ENCODE data around the gene MCM9. TPM values are rescaled to one million over a fixed set of nuclear protein-coding genes. Genes with fewer than 3 reads are reported as not detected.

Gene MCM9
- total and polyA plus RNA-seq, 2 donors (not counting 1 experiment from before 2014, with no cell fraction given): 14.0 to 54.5 TPM

DNA sequence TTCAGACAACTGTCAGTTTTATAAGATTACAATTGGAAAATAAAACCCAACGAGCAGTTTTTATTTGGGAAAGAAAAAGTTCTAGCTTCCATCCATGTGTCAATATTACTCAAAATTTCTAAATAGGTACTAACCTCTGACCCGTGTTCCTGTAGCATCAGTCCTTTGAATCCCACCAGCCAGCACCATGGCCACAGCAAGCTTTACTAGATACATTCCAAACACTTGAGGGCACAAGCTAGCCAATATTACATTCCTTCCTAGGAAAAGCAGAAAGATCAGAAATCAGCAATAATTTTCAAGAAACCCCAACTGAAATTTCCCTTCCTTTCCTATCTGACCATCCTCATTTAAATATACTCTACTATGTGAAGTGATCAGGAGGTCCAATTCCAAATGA is 21.8 kb downstream of the MCM9 start:
- Histone ChIP-seq H4K20me1 (ENCODE audit: control insufficient read depth, insufficient read depth, low read length, poor library complexity, severe bottlenecking) (no peaks in the 10 kb centered on the region), H3K79me2 (ENCODE audit: control insufficient read depth, insufficient read depth, low read length) (no peaks in the 10 kb centered on the region), H3K4me2 (replicated peaks; ENCODE audit: low read depth, low read length, poor library complexity, severe bottlenecking) (no peak overlapping the region), H3K36me3 (replicated peaks in 1 of 2; ENCODE audit: control extremely low read depth in 1 of 2, control insufficient read depth in 1 of 2, extremely low read depth in 1 of 2, insufficient read depth in 2 of 2, low read length in 1 of 2) (peaks cover 13 to 67% of the 10 kb centered on the region in 2 experiments), H2AFZ (ENCODE audit: insufficient read depth, low read depth, low read length, poor library complexity, severe bottlenecking) (no peak overlapping the region), H3K27me3 (replicated peaks in 1 of 4; ENCODE audit: control extremely low read depth in 1 of 4, control insufficient read depth in 3 of 4, insufficient read depth in 4 of 4, low read length in 3 of 4) (no peaks in the 10 kb centered on the region), H3K4me3 (ENCODE audit: control extremely low read depth in 1 of 5, extremely low read depth in 1 of 5, insufficient read depth in 1 of 5, low read depth in 2 of 5, low read length in 4 of 5) (no peak overlapping the region), H3K4me1 (ENCODE audit: control insufficient read depth in 2 of 2, insufficient read depth in 2 of 2, low read length in 2 of 2) (no peaks in the 10 kb centered on the region), H3K9ac (ENCODE audit: low read length) (no peak overlapping the region), H3K9me3 (ENCODE audit: control extremely low read depth in 1 of 3, control insufficient read depth in 2 of 3, insufficient read depth in 1 of 3, low read length in 2 of 3) (no peaks in the 10 kb centered on the region), H3K27ac (ENCODE audit: low read length in 2 of 2) (no peak overlapping the region)
- CTCF ChIA-PET: interaction anchor here (1.6 kb wide), 1 partner anchor 15 kb away, joined by 5 read pairs; no protein-coding TSS in a partner anchor
- DNase-seq: no peak
- no peak overlapping the region for H3K27ac Mint-ChIP-seq
- ATAC-seq (ENCODE audit: low read depth): no peak
- H3K9me3 Mint-ChIP-seq (ENCODE audit: insufficient read depth): no peaks in the 10 kb centered on the region
- intact Hi-C loops (cut with micrococcal nuclease): no loop called here
- POLR2A ChIA-PET: no interaction called here
- H3K27me3 Mint-ChIP-seq: no peaks in the 10 kb centered on the region
- no peak for TF ChIP-seq EZH2 (IDR thresholded peaks at IDR 0.05; ENCODE audit: borderline replicate concordance, insufficient read depth, low read depth, low read length, poor library complexity, severe bottlenecking)
- TF ChIP-seq, protein P1, sequence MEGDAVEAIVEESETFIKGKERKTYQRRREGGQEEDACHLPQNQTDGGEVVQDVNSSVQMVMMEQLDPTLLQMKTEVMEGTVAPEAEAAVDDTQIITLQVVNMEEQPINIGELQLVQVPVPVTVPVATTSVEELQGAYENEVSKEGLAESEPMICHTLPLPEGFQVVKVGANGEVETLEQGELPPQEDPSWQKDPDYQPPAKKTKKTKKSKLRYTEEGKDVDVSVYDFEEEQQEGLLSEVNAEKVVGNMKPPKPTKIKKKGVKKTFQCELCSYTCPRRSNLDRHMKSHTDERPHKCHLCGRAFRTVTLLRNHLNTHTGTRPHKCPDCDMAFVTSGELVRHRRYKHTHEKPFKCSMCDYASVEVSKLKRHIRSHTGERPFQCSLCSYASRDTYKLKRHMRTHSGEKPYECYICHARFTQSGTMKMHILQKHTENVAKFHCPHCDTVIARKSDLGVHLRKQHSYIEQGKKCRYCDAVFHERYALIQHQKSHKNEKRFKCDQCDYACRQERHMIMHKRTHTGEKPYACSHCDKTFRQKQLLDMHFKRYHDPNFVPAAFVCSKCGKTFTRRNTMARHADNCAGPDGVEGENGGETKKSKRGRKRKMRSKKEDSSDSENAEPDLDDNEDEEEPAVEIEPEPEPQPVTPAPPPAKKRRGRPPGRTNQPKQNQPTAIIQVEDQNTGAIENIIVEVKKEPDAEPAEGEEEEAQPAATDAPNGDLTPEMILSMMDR (IDR thresholded peaks at IDR 0.05): no peak
- H3K4me3 Mint-ChIP-seq: no peak overlapping the region
- WGBS (ENCODE audit: insufficient coverage): 100% methylated on average over 1 of the region's 2 CpGs
- H3K4me1 Mint-ChIP-seq: no peaks in the 10 kb centered on the region

DNA sequence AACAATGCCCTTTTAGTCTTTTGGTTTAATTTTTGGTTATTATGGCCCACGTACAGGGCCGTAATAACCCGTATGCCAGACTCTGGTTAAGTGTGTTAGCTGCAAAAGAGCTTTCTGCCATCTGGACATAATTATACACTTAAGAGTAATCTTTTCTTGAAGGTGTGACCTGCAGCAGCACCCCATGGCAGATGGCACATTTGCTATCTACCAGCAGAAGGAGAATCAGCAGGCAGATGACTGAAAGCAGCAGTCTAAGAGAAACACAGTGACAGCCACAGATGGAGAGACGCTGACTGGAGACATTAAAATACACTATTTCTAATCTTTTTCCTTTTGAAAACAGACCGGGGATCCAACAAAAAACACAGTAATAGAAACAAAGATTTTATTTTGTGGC is 22.3 kb downstream of the MCM9 start:
- no peak overlapping the region for H3K4me3 Mint-ChIP-seq
- H3K9me3 Mint-ChIP-seq (ENCODE audit: insufficient read depth): no peaks in the 10 kb centered on the region
- CTCF ChIA-PET: interaction anchor here (1.6 kb wide), 1 partner anchor 15 kb away, joined by 5 read pairs; no protein-coding TSS in a partner anchor
- POLR2A ChIA-PET: no interaction called here
- TF ChIP-seq, protein P1 (IDR thresholded peaks at IDR 0.05): no peak
- TF ChIP-seq EZH2 (IDR thresholded peaks at IDR 0.05; ENCODE audit: borderline replicate concordance, insufficient read depth, low read depth, low read length, poor library complexity, severe bottlenecking): no peak
- Histone ChIP-seq H3K4me1 (ENCODE audit: control insufficient read depth in 2 of 2, insufficient read depth in 2 of 2, low read length in 2 of 2) (no peaks in the 10 kb centered on the region), H3K36me3 (replicated peaks in 1 of 2; ENCODE audit: control extremely low read depth in 1 of 2, control insufficient read depth in 1 of 2, extremely low read depth in 1 of 2, insufficient read depth in 2 of 2, low read length in 1 of 2) (peaks cover 13 to 67% of the 10 kb centered on the region in 2 experiments), H3K4me2 (replicated peaks; ENCODE audit: low read depth, low read length, poor library complexity, severe bottlenecking) (no peak overlapping the region), H4K20me1 (ENCODE audit: control insufficient read depth, insufficient read depth, low read length, poor library complexity, severe bottlenecking) (no peaks in the 10 kb centered on the region), H3K4me3 (ENCODE audit: control extremely low read depth in 1 of 5, extremely low read depth in 1 of 5, insufficient read depth in 1 of 5, low read depth in 2 of 5, low read length in 4 of 5) (no peak overlapping the region), H3K9me3 (ENCODE audit: control extremely low read depth in 1 of 3, control insufficient read depth in 2 of 3, insufficient read depth in 1 of 3, low read length in 2 of 3) (no peaks in the 10 kb centered on the region), H3K27me3 (replicated peaks in 1 of 4; ENCODE audit: control extremely low read depth in 1 of 4, control insufficient read depth in 3 of 4, insufficient read depth in 4 of 4, low read length in 3 of 4) (no peaks in the 10 kb centered on the region), H2AFZ (ENCODE audit: insufficient read depth, low read depth, low read length, poor library complexity, severe bottlenecking) (no peak overlapping the region), H3K9ac (ENCODE audit: low read length) (no peak overlapping the region), H3K27ac (ENCODE audit: low read length in 2 of 2) (no peak overlapping the region), H3K79me2 (ENCODE audit: control insufficient read depth, insufficient read depth, low read length) (no peaks in the 10 kb centered on the region)
- H3K4me1 Mint-ChIP-seq: no peaks in the 10 kb centered on the region
- DNase-seq: no peak
- no CpG with 5 or more reads among the region's 5 CpGs for WGBS (ENCODE audit: insufficient coverage)
- intact Hi-C loops (cut with micrococcal nuclease): no loop called here
- no peak overlapping the region for H3K27ac Mint-ChIP-seq
- no peaks in the 10 kb centered on the region for H3K27me3 Mint-ChIP-seq
- ATAC-seq (ENCODE audit: low read depth): no peak
